AG04449 (cell line): ENCODE measurements around the gene STX5.
"Not testable (repeated sequence)": the region's sequence is repeated elsewhere in the genome, so short reads cannot be mapped to it uniquely, and the experiment has no call there.

Experiments used
- CTCF ChIA-PET: fragments of 350-600 bp; formaldehyde crosslinking; extraction: SDS; loops from one replicate; lab custom pipeline; 2021; ENCODE audit warnings: antibody characterized with exemption; lab: Yijun Ruan, JAX
- POLR2A ChIA-PET: fragments of 400-600, 350-600 bp; formaldehyde crosslinking; extraction: SDS; loops from one replicate; lab custom pipeline; 2020; ENCODE audit warnings: antibody characterized with exemption, inconsistent platforms; lab: Yijun Ruan, JAX
- DNase-seq: peaks from one replicate; pipeline ENCODE4 v3.0.0-alpha.2; 2010; ENCODE audit warnings: low read depth, low spot score
- H3K4me3 ChIP-seq: 2 replicates; pipeline ENCODE4 v1.5.1; 2011; ENCODE audit warnings: low read depth, mild to moderate bottlenecking, control low read depth, low read length
- TF ChIP-seq, protein P1 (sequence below): IDR thresholded peaks from one replicate; pipeline ENCODE4 v1.5.1; 2011; ENCODE audit warnings: mild to moderate bottlenecking, moderate library complexity, low read length, control low read depth, inconsistent platforms; ENCODE audit not compliant: insufficient read depth; ENCODE audit errors: missing control alignments

STX5 gene

DNA sequence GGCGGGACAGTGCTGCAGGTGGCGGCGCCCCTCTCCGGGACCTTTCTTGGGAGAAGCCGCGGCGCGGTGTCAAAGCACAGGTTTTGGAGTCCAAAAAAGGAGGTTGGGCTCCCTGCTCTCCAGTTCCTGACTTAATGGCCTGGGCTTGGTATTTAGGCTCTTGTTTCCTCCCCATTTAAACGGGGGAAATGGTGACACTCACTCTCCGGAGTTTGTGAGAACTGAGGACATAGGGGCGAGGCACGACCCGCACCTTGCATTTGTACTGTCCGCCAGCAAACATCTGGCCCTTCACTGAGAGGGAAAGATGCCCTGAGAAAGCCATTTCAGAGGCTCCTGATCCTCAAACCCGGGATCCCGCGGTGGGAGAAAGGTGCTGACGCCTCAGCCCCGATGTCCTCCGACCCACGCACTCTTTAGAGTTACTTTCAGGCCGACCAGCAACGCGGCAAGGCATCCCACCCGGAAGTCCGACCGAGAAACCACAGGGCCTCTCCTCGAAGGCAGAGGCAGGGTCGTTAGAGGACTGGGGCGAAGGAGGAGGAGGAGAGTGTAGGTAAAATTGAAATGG lies 10.4 kb upstream of the STX5 start:
- TF ChIP-seq, protein P1, sequence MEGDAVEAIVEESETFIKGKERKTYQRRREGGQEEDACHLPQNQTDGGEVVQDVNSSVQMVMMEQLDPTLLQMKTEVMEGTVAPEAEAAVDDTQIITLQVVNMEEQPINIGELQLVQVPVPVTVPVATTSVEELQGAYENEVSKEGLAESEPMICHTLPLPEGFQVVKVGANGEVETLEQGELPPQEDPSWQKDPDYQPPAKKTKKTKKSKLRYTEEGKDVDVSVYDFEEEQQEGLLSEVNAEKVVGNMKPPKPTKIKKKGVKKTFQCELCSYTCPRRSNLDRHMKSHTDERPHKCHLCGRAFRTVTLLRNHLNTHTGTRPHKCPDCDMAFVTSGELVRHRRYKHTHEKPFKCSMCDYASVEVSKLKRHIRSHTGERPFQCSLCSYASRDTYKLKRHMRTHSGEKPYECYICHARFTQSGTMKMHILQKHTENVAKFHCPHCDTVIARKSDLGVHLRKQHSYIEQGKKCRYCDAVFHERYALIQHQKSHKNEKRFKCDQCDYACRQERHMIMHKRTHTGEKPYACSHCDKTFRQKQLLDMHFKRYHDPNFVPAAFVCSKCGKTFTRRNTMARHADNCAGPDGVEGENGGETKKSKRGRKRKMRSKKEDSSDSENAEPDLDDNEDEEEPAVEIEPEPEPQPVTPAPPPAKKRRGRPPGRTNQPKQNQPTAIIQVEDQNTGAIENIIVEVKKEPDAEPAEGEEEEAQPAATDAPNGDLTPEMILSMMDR: no peak
- POLR2A ChIA-PET: interaction anchor here (1.1 to 3.4 kb wide), 12 partner anchors 10 to 730 kb away, joined by 4 to 193 read pairs (median 11); partner anchors contain the start of genes HNRNPUL2, LRRN4CL, POLR2G and SLC3A2
- no peak for DNase-seq
- CTCF ChIA-PET: interaction anchor here (1.0 to 2.3 kb wide), 2 partner anchors 13 to 56 kb away, joined by 7 to 9 read pairs; partner anchors contain the start of gene TMEM179B
- H3K4me3 ChIP-seq: peak overlapping the region; percentile 49

DNA sequence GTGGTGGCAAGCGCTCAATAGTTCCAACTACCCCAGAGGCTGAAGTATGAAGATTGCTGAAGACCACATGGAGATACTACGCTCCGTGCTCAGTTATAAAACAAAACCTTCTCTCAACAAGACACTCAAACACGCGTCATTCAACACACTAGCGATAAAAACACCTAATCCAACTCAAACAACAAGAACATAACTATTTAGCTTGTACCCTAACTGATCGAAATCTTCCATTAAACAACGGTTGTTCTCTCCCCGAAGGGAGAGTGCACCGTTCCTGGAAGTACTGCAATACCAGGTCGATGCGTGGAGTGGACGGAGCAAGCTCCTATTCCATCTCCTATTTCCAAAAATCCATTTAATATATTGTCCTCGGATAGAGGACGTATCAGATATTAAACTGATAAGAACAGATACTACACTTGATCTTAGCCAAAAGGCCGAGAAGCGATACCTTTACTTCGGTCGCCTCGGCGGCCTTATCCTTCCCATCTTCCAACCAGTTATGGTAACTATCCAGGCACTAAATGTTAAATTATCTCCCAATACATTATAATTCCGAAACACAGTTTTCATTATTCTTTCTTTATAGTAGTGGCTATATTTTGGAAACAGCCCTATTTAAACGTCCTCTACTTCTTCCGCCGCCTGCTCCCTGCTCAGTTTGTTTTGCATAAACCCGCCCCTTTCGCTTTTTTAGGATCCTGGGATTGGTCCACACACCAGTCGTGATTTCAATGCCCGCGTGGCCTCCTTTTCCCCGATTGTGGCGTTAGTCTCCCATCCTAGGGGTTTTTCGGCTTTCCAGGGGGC lies 9.7 kb upstream of the STX5 start:
- DNase-seq: peak; percentile 99
- TF ChIP-seq, protein P1: no peak
- CTCF ChIA-PET: no interaction called here
- POLR2A ChIA-PET: interaction anchor here (0.6 to 3.4 kb wide), 58 partner anchors 9 to 1344 kb away, joined by 3 to 193 read pairs (median 5); partner anchors contain the start of genes BSCL2, C11orf98, CSKMT and EEF1G
- H3K4me3 ChIP-seq: peak overlapping the region; percentile 49

DNA sequence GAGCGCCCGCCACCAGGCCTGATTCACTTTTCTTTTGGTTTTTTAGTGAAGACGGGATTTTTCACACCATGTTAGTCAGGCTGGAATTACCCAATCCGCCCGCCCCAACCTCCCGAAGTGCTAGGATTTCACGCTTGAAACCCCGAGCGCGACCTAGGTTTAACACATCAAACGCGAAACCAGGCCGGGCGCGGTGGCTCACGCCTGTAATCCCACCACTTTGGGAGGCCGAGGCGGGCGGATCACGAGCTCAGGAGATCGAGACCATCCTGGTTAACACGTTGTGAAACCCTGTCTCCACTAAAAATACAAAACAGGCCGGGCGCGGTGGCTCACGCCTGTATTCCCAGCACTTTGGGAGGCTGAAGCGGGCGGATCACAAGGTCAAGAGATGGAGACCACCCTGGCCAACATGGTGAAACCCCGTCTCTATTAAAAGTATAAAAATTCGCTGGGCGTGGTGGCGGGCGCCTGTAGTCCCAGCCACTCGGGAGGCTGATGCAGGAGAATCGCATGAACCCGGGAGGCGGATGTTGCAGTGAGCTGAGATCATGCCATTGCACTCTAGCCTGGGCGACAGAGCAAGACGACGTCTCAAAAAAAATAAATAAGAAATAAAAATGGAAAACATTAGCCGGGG lies 9.0 kb upstream of the STX5 start:
- POLR2A ChIA-PET: interaction anchor here (0.5 to 3.4 kb wide), 58 partner anchors 8 to 1898 kb away, joined by 3 to 193 read pairs (median 5); partner anchors contain the start of genes BSCL2, C11orf98, CSKMT and EEF1G
- H3K4me3 ChIP-seq: peak overlapping the region; percentile 91
- CTCF ChIA-PET, DNase-seq: not testable (repeated sequence)

DNA sequence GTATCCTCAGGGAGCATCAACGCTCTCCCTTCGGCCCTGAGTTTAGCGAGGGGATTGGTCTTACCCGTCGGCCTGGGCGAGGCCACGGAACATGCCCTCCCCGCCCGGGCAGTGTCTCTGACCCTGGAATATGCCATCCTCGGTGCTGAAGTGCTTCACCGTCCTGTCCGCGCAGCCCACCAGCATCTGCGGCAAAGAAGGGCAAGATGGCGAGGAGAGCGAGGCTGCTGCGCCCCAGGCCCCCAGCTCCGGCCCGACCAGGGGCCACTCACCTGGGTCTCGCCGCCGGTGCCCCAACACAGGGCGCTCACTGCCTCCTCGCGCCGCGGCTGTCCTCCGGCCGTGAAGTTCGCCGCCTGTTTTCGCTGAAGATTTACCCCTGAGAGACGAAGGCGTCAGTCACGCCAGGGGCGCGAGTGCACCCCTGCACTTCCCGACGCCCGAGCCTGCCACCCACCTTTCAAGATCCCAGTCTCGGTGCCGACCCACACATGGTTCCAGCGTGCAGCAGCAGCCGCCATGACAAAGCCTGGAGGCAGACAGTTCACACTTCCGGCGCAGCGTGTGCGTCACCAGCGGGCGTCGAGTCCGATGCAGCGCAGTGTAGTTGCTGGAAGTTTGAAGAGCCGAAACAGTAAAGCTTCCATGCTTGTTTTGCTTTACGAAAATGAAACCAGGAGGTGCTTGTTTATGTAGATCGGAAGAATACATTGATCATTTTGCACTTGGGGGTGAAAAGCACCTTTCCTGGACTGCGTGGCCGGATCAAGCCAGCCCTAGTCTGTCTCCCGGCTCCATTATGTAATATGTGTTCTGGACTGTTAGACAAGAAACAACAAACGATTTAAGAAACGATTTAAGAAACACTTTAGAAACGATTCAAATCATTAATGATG lies 7.4 kb upstream of the STX5 start, which contains the start of gene WDR74:
WDR74 (minus strand) TSS at position 541 of the 896 bp plus-strand sequence; CDS start at position 521, 20 bp downstream.
- TF ChIP-seq, protein P1: no peak

DNA sequence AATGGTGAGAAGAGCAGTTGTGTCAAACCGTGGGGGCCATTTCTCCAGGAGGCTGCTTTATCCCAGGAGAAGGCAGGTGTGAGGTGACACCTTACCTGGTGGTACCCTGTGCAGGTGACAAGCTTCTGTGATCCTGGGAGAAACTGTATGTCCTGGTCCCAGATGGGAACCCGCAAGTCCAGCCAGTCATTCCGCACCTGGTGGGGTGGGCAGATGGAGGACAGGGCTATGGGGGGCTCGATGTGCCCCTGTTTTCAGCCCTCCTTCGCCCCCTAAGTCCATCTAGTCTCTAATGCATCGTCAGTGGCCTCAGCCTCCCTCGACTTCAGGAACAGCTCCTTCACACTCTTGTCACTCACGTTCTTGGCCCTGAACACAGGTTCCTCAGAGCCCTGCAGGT lies 3.5 kb upstream of the STX5 start:
- POLR2A ChIA-PET: no interaction called here
- CTCF ChIA-PET: interaction anchor here (1.2 kb wide), 2 partner anchors 46 to 180 kb away, joined by 3 to 4 read pairs; no protein-coding TSS in a partner anchor
- TF ChIP-seq, protein P1: no peak
- DNase-seq: no peak
- no peak overlapping the region for H3K4me3 ChIP-seq

More for the DNA sequence above, 7.4 kb upstream of the STX5 start, which contains the start of gene WDR74:
- peak; percentile 40 for DNase-seq
- POLR2A ChIA-PET: interaction anchor here (0.5 to 3.4 kb wide), 10 partner anchors 7 to 174 kb away, joined by 3 to 193 read pairs (median 16); partner anchors contain the start of genes C11orf98, CSKMT, HNRNPUL2 and NXF1
- peak within 1 kb of the TSS; percentile 91 for H3K4me3 ChIP-seq
- CTCF ChIA-PET: no interaction called here
